DND-41 (cell line): ENCODE measurements around the gene MBNL2.

Source experiments
- EZH2 ChIP-seq: IDR thresholded peaks from 3 replicates; pipeline ENCODE4 v1.6.1; 2012; ENCODE audit warnings: borderline replicate concordance, low read depth, mild to moderate bottlenecking, moderate library complexity, low read length, inconsistent platforms; ENCODE audit not compliant: severe bottlenecking
- TF ChIP-seq, protein P1 (sequence below): IDR thresholded peaks from 2 replicates; pipeline ENCODE4 v1.5.1; 2012; ENCODE audit warnings: borderline replicate concordance, low read length, moderate library complexity, mild to moderate bottlenecking; ENCODE audit not compliant: poor library complexity, severe bottlenecking; ENCODE audit errors: extremely low read depth

DNA sequence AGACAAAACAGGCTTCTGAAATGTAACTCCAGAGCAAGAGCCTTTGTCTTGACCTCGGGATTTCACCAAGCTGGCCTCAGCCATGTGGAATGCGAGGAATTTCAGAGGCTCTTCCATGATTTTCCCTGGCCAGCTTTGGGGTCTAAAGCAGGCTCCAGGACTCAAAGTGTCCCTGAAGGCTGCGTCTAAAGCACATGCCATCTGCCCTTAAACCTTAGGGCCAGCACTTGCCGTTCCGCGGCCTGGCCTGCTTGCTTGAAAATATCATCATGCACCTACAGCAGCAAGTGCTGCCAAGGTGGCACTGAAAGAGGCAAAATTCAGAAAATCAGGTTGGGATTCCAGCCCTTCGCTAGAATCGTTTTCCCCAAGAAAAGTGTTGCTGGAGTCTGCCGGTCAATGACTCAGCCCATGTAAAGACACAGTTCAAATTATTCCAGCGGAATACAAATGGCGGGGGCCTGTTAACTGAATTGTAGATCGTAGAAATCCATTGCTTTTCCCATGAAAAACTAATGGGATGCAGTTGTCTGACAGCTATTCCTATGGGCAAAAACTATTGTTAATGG is 106.2 kb downstream of the MBNL2 start:
- TF ChIP-seq, protein P1, sequence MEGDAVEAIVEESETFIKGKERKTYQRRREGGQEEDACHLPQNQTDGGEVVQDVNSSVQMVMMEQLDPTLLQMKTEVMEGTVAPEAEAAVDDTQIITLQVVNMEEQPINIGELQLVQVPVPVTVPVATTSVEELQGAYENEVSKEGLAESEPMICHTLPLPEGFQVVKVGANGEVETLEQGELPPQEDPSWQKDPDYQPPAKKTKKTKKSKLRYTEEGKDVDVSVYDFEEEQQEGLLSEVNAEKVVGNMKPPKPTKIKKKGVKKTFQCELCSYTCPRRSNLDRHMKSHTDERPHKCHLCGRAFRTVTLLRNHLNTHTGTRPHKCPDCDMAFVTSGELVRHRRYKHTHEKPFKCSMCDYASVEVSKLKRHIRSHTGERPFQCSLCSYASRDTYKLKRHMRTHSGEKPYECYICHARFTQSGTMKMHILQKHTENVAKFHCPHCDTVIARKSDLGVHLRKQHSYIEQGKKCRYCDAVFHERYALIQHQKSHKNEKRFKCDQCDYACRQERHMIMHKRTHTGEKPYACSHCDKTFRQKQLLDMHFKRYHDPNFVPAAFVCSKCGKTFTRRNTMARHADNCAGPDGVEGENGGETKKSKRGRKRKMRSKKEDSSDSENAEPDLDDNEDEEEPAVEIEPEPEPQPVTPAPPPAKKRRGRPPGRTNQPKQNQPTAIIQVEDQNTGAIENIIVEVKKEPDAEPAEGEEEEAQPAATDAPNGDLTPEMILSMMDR = no peak
- no peak for TF ChIP-seq EZH2
